A549 (cell line): ENCODE data around the gene MLLT3. TPM values are rescaled to one million over a fixed set of nuclear protein-coding genes. Genes with fewer than 3 reads are reported as not detected.

Experiments
- ATAC-seq, 2 experiments: fragments of 200-7000 bp in 1 of 2; fragments of >200 bp in 1 of 2; cut with Nextera tagmentation in 1 of 2; cut with Tn5 transposase in 1 of 2; 3 replicates each; pipeline versions ENCODE4 v1.8.0 to v1.9.1; 2018 to 2020; ENCODE audit warnings: mild to moderate bottlenecking in 1 of 2, moderate library complexity in 1 of 2
- CTCF ChIA-PET: fragments of 300-600 bp; sonication (Branson Sonifier 250); formaldehyde crosslinking; extraction: SDS; loops from one replicate; lab custom pipeline; 2021; ENCODE audit warnings: antibody characterized with exemption, inconsistent platforms; lab: Yijun Ruan, JAX
- POLR2A ChIA-PET: fragments of 350-600 bp; formaldehyde crosslinking; extraction: SDS; loops from one replicate; lab custom pipeline; 2021; ENCODE audit warnings: antibody characterized with exemption, inconsistent platforms; lab: Yijun Ruan, JAX
- DNase-seq, 2 experiments: peaks; one replicate each; pipeline versions ENCODE4 v3.0.0 to v3.0.0-alpha.2; 2011 to 2016; ENCODE audit warnings: low read depth in 1 of 2, low spot score in 1 of 2
- FAIRE-seq: peaks from 2 replicates; lab custom pipeline; 2011; peaks lifted over from hg19 to GRCh38; lab: Jason Lieb, UNC
- H3K27ac ChIP-seq, 2 experiments: fragments of >200 bp; sonication (Bioruptor Twin); formaldehyde crosslinking; 3 replicates each; pipeline ENCODE4 v1.5.1; 2016 to 2017
- H3K4me1 ChIP-seq: fragments of >200 bp; sonication (Bioruptor Twin); formaldehyde crosslinking; 3 replicates; pipeline ENCODE4 v1.6.1; 2016
- H3K4me2 ChIP-seq: fragments of >200 bp; sonication (Bioruptor Twin); formaldehyde crosslinking; 3 replicates; pipeline ENCODE4 v1.6.1; 2016
- H3K4me3 ChIP-seq: fragments of >200 bp; sonication (Bioruptor Twin); formaldehyde crosslinking; 3 replicates; pipeline ENCODE4 v1.5.1; 2016
- H3K9me3 ChIP-seq: fragments of >200 bp; sonication (Bioruptor Twin); formaldehyde crosslinking; 3 replicates; pipeline ENCODE4 v1.6.1; 2016
- BCL3 ChIP-seq: fragments of >200 bp; sonication (Bioruptor Twin); formaldehyde crosslinking; IDR thresholded peaks from 3 replicates; pipeline ENCODE4 v1.6.1; 2016
- CBX2 ChIP-seq: fragments of 200-600 bp; sonication (generic); IDR thresholded peaks from 2 replicates; pipeline ENCODE4 v1.6.1; 2016; ENCODE audit warnings: low read depth, mild to moderate bottlenecking, borderline replicate concordance
- CBX8 ChIP-seq: fragments of 200-600 bp; sonication (generic); IDR thresholded peaks from 2 replicates; pipeline ENCODE4 v1.6.1; 2016
- CHD4 ChIP-seq: fragments of 200-600 bp; sonication (generic); IDR thresholded peaks from 2 replicates; pipeline ENCODE4 v1.6.1; 2016; ENCODE audit warnings: antibody characterized with exemption, mild to moderate bottlenecking, borderline replicate concordance
- CTCF ChIP-seq: fragments of >200 bp; sonication (Bioruptor Twin); formaldehyde crosslinking; IDR thresholded peaks from 3 replicates; pipeline ENCODE4 v1.5.1; 2016
- E2F6 ChIP-seq: IDR thresholded peaks from 2 replicates; pipeline ENCODE4 v1.6.1; 2012; ENCODE audit warnings: low read depth, borderline replicate concordance
- EHF ChIP-seq: fragments of 250-450 bp; sonication (Bioruptor Pico); IDR thresholded peaks from 2 replicates; pipeline ENCODE4 v1.5.0; 2020; ENCODE audit warnings: mild to moderate bottlenecking
- ESRRA ChIP-seq: fragments of 150-350 bp; IDR thresholded peaks from 2 replicates; pipeline ENCODE4 v1.6.1; 2014; ENCODE audit warnings: mild to moderate bottlenecking, low read length, borderline replicate concordance
- FOSB ChIP-seq: fragments of 250-450 bp; sonication (Bioruptor Pico); IDR thresholded peaks from 2 replicates; pipeline ENCODE4 v1.5.0; 2020; ENCODE audit warnings: mild to moderate bottlenecking, moderate library complexity
- HDAC2 ChIP-seq: fragments of 200-600 bp; sonication (generic); IDR thresholded peaks from 2 replicates; pipeline ENCODE4 v1.6.1; 2016
- HOXB13 ChIP-seq: fragments of 250-450 bp; sonication (Bioruptor Pico); IDR thresholded peaks from 2 replicates; pipeline ENCODE4 v1.5.0; 2020; ENCODE audit warnings: low read depth, mild to moderate bottlenecking, moderate library complexity
- MAFK ChIP-seq: fragments of 450-650 bp; IDR thresholded peaks from 2 replicates; pipeline ENCODE4 v1.6.1; 2014; ENCODE audit not compliant: partially characterized antibody
- MAZ ChIP-seq: fragments of 150-350 bp; IDR thresholded peaks from 2 replicates; pipeline ENCODE4 v1.6.1; 2014; ENCODE audit warnings: antibody characterized with exemption, low read depth, low read length, borderline replicate concordance
- NPAS2 ChIP-seq: fragments of 250-450 bp; sonication (Bioruptor Pico); IDR thresholded peaks from 2 replicates; pipeline ENCODE4 v1.8.0; 2022; ENCODE audit warnings: mild to moderate bottlenecking, moderate library complexity, borderline replicate concordance
- NR3C1 ChIP-seq: fragments of >200 bp; sonication (Bioruptor Twin); formaldehyde crosslinking; IDR thresholded peaks from 3 replicates; pipeline ENCODE4 v1.6.1; 2017
- PBX3 ChIP-seq: IDR thresholded peaks from 2 replicates; pipeline ENCODE4 v1.6.1; 2012
- PHF8 ChIP-seq: fragments of 200-600 bp; sonication (generic); IDR thresholded peaks from 2 replicates; pipeline ENCODE4 v1.6.1; 2016; ENCODE audit warnings: low read depth, mild to moderate bottlenecking, antibody characterized with exemption, moderate library complexity, borderline replicate concordance
- RARB ChIP-seq: fragments of 250-450 bp; sonication (Bioruptor Pico); IDR thresholded peaks from 2 replicates; pipeline ENCODE4 v1.8.0; 2021; ENCODE audit warnings: mild to moderate bottlenecking, moderate library complexity
- SMC3 ChIP-seq: fragments of >200 bp; sonication (Bioruptor Twin); formaldehyde crosslinking; IDR thresholded peaks from 3 replicates; pipeline ENCODE4 v1.6.1; 2018; ENCODE audit warnings: inconsistent platforms
- SREBF2 ChIP-seq: fragments of 450-650 bp; IDR thresholded peaks from 2 replicates; pipeline ENCODE4 v1.6.1; 2014; ENCODE audit warnings: mild to moderate bottlenecking, moderate library complexity
- TP53 ChIP-seq: fragments of 250-450 bp; sonication (Bioruptor Pico); IDR thresholded peaks from 2 replicates; pipeline ENCODE4 v1.5.0; 2021; ENCODE audit warnings: mild to moderate bottlenecking, moderate library complexity
- ZSCAN20 ChIP-seq: fragments of 250-450 bp; sonication (Bioruptor Pico); IDR thresholded peaks from 2 replicates; pipeline ENCODE4 v1.8.0; 2022; ENCODE audit warnings: mild to moderate bottlenecking, moderate library complexity
- WGBS: methylation state at CpG from one replicate; pipeline ENCODE4 v1.1.6; 2017; ENCODE audit errors: missing lambda C conversion rate; 5-methylcytosine and 5-hydroxymethylcytosine counted together
- polyA plus RNA-seq, 4 experiments: library from polyadenylated mRNA; depleted of rRNA in 3 of 4; stranded (reverse); fragments of >200 nt; fragmentation: RNase III in 1 of 4; extraction: RNeasy Plus Mini Kit Qiagen cat#74134 plus additional on column Dnase treatment in 1 of 4; gene quantifications; 2 replicates in 3 of 4; 3 replicates in 1 of 4; pipeline ENCODE4 v1.2.3, GENCODE V29; 2011 to 2017

Gene MLLT3
- polyA plus RNA-seq, 2 of the 4 experiments (the other 2 are of a cell fraction), result 14.3 to 47.6 TPM

- TF ChIP-seq CTCF, result no peak
- TF ChIP-seq FOSB (CRISPR knock-in tag), result no peak
- TF ChIP-seq ESRRA, result no peak
- no peak for TF ChIP-seq CBX8
- TF ChIP-seq TP53, result no peak
- no peak for TF ChIP-seq ZSCAN20
- TF ChIP-seq, all 56 proteins: peak for 0
These were observed 291.1 kb downstream of the MLLT3 start (continued) for GRCh38 chr9:20331095-20331685.

- no peaks in the 10 kb centered on the region for H3K4me1 ChIP-seq
- TF ChIP-seq HDAC2, result no peak
- TF ChIP-seq ZSCAN20, result no peak
- no peak for TF ChIP-seq HOXB13
- peak; percentile 92 for TF ChIP-seq MAFK
- TF ChIP-seq, all 56 proteins: peak for 1
- Histone ChIP-seq H3K4me3 (no peak overlapping the region), H3K9me3 (no peaks in the 10 kb centered on the region), H3K4me2 (no peak overlapping the region), H3K27ac (no peak overlapping the region)
- FAIRE-seq (no peak), DNase-seq (no peak), ATAC-seq (no peak)
- ChIA-PET CTCF (no interaction called here), POLR2A (no interaction called here)
These were observed 291.6 kb downstream of the MLLT3 start for GRCh38 chr9:20330688-20331087.

- ATAC-seq, result no peak
- no peak for DNase-seq
- no peak for TF ChIP-seq PBX3
- TF ChIP-seq BCL3, result no peak
- TF ChIP-seq RARB (CRISPR knock-in tag), result no peak
- no peak for TF ChIP-seq NR3C1
- no peak for TF ChIP-seq ZSCAN20
- TF ChIP-seq PHF8, result no peak
- ChIA-PET POLR2A (no interaction called here), CTCF (no interaction called here)
- no peak overlapping the region for H3K4me2 ChIP-seq
- no peak overlapping the region for H3K4me3 ChIP-seq
- no peaks in the 10 kb centered on the region for H3K9me3 ChIP-seq
- H3K27ac ChIP-seq, result no peak overlapping the region
- no peaks in the 10 kb centered on the region for H3K4me1 ChIP-seq
- 50% methylated on average over 2 of the region's 2 CpGs for WGBS
- FAIRE-seq, result no peak
These were observed 295.8 kb downstream of the MLLT3 start for GRCh38 chr9:20326516-20326915.

- Histone ChIP-seq H3K4me1 (peaks cover 6% of the 10 kb centered on the region; the same call in 1 of the 3 replicates), H3K4me3 (no peak overlapping the region), H3K9me3 (no peaks in the 10 kb centered on the region), H3K27ac (no peak overlapping the region), H3K4me2 (no peak overlapping the region)
- CTCF ChIA-PET, result interaction anchor here (1.4 kb wide), 2 partner anchors 8 to 30 kb away, joined by 4 read pairs; no protein-coding TSS in a partner anchor
- ATAC-seq (no peak), FAIRE-seq (no peak), DNase-seq (no peak)
- no peak for TF ChIP-seq NPAS2 (CRISPR knock-in tag)
- no peak for TF ChIP-seq PHF8
- TF ChIP-seq MAZ, result no peak
- TF ChIP-seq E2F6, result no peak
- no peak for TF ChIP-seq SMC3
- no peak for TF ChIP-seq CHD4
- no peak for TF ChIP-seq EHF (CRISPR knock-in tag)
- TF ChIP-seq CBX2, result no peak
- TF ChIP-seq SREBF2, result no peak
- POLR2A ChIA-PET, result no interaction called here
- WGBS, result 66% methylated on average over 9 of the region's 9 CpGs
These were observed 297.3 kb downstream of the MLLT3 start for GRCh38 chr9:20325008-20325407.
